IMR-90 (cell line): ENCODE measurements around the gene KPTN. TPM values are rescaled to one million over a fixed set of nuclear protein-coding genes. Genes with fewer than 3 reads are reported as not detected.

Source experiments
- ATAC-seq: fragments of 200-7000 bp; cut with Tn5 transposase; 2 replicates; pipeline ENCODE4 v1.9.1; 2020; ENCODE audit warnings: low read depth, mild to moderate bottlenecking, moderate library complexity
- BruUV-seq: library from RNA; stranded (reverse); fragments of 400-500 nt; replicated peaks from 2 replicates; lab custom pipeline; 2021; lab: Mats Ljungman, UMichigan
- CTCF ChIA-PET: fragments of 300-600 bp; formaldehyde crosslinking; extraction: SDS; loops from one replicate; lab custom pipeline; 2021; ENCODE audit warnings: antibody characterized with exemption; lab: Yijun Ruan, JAX
- POLR2A ChIA-PET: fragments of 300-600 bp; sonication (Branson Sonifier 250); formaldehyde crosslinking; loops from one replicate; lab custom pipeline; 2022; ENCODE audit warnings: antibody characterized with exemption; ENCODE audit not compliant: unreplicated experiment; lab: Charles Lee
- DNase-seq: peaks from one replicate; pipeline ENCODE4 v3.0.0; 2013
- H2AFZ ChIP-seq: replicated peaks from 2 replicates; pipeline ENCODE3; 2013; ENCODE audit warnings: low read length, mild to moderate bottlenecking; ENCODE audit not compliant: poor library complexity
- H2AK5ac ChIP-seq: 2 replicates; pipeline ENCODE4 v1.6.1; 2013; ENCODE audit warnings: low read depth, low read length, inconsistent platforms
- H2AK9ac ChIP-seq: replicated peaks from 2 replicates; pipeline ENCODE3; 2013; ENCODE audit warnings: mild to moderate bottlenecking, low read depth, low read length, moderate library complexity; ENCODE audit not compliant: poor library complexity
- H2BK120ac ChIP-seq: 2 replicates; pipeline ENCODE4 v1.6.1; 2013; ENCODE audit warnings: low read depth, low read length, inconsistent platforms
- H2BK15ac ChIP-seq: 3 replicates; pipeline ENCODE4 v1.6.1; 2013; ENCODE audit warnings: low read depth, low read length, inconsistent platforms
- H2BK20ac ChIP-seq: 2 replicates; pipeline ENCODE4 v1.6.1; 2013; ENCODE audit warnings: low read depth, mild to moderate bottlenecking, inconsistent platforms, low read length, moderate library complexity
- H2BK5ac ChIP-seq: 2 replicates; pipeline ENCODE4 v1.6.1; 2013; ENCODE audit warnings: mild to moderate bottlenecking, low read depth, low read length, inconsistent platforms; ENCODE audit not compliant: poor library complexity, severe bottlenecking
- H3K14ac ChIP-seq: replicated peaks from 2 replicates; pipeline ENCODE4 v1.6.1; 2013; ENCODE audit warnings: low read depth, low read length, inconsistent platforms
- H3K18ac ChIP-seq: 2 replicates; pipeline ENCODE4 v1.6.1; 2013; ENCODE audit warnings: low read depth, low read length, control low read depth
- H3K23ac ChIP-seq: 2 replicates; pipeline ENCODE4 v1.6.1; 2013; ENCODE audit warnings: low read depth, low read length, inconsistent platforms
- H3K27ac ChIP-seq: 2 replicates; pipeline ENCODE4 v1.5.1; 2013; ENCODE audit warnings: mild to moderate bottlenecking, control low read depth, low read length; ENCODE audit not compliant: insufficient read depth
- H3K27me3 ChIP-seq: 2 replicates; pipeline ENCODE4 v1.6.1; 2013; ENCODE audit warnings: low read length; ENCODE audit not compliant: control insufficient read depth, insufficient read depth
- H3K36me3 ChIP-seq: 2 replicates; pipeline ENCODE4 v1.6.1; 2013; ENCODE audit warnings: low read length, mixed read lengths; ENCODE audit not compliant: control insufficient read depth, insufficient read depth
- H3K4ac ChIP-seq: 2 replicates; pipeline ENCODE4 v1.6.1; 2013; ENCODE audit warnings: low read depth, low read length, inconsistent platforms
- H3K4me1 ChIP-seq: 2 replicates; pipeline ENCODE4 v1.6.1; 2013; ENCODE audit warnings: low read length, mixed read lengths; ENCODE audit not compliant: control insufficient read depth, insufficient read depth
- H3K4me2 ChIP-seq: 2 replicates; pipeline ENCODE4 v1.6.1; 2013; ENCODE audit warnings: low read depth, mild to moderate bottlenecking, control low read depth, low read length, moderate library complexity
- H3K4me3 ChIP-seq: 2 replicates; pipeline ENCODE4 v1.5.1; 2013; ENCODE audit warnings: low read depth, mild to moderate bottlenecking, control low read depth, low read length, moderate library complexity; ENCODE audit not compliant: insufficient read depth
- H3K56ac ChIP-seq: 2 replicates; pipeline ENCODE4 v1.6.1; 2013; ENCODE audit warnings: low read length, inconsistent platforms; ENCODE audit not compliant: insufficient read depth; ENCODE audit errors: extremely low read depth
- H3K79me1 ChIP-seq, 2 experiments: 2 replicates each; pipeline ENCODE4 v1.6.1; 2013; ENCODE audit warnings: low read length in 2 of 2, inconsistent platforms in 1 of 2, low read depth in 1 of 2
- H3K9ac ChIP-seq: 2 replicates; pipeline ENCODE4 v1.6.1; 2013; ENCODE audit warnings: low read depth, low read length, control low read depth
- H3K9me1 ChIP-seq: 2 replicates; pipeline ENCODE4 v1.6.1; 2013; ENCODE audit warnings: low read length, inconsistent platforms; ENCODE audit not compliant: insufficient read depth
- H3K9me3 ChIP-seq: 2 replicates; pipeline ENCODE4 v1.6.1; 2013; ENCODE audit warnings: low read length; ENCODE audit not compliant: control insufficient read depth, insufficient read depth
- H4K20me1 ChIP-seq: 2 replicates; pipeline ENCODE4 v1.6.1; 2013; ENCODE audit warnings: low read length, inconsistent platforms; ENCODE audit not compliant: insufficient read depth
- H4K5ac ChIP-seq: 2 replicates; pipeline ENCODE4 v1.6.1; 2013; ENCODE audit warnings: mild to moderate bottlenecking, low read depth, low read length, control low read depth
- H4K8ac ChIP-seq, 2 experiments: 2 replicates each; pipeline ENCODE4 v1.6.1; 2013; ENCODE audit warnings: low read depth in 2 of 2, low read length in 2 of 2, control low read depth in 1 of 2, inconsistent platforms in 1 of 2
- H4K91ac ChIP-seq: 2 replicates; pipeline ENCODE4 v1.6.1; 2013; ENCODE audit warnings: low read depth, low read length, inconsistent platforms; ENCODE audit not compliant: insufficient read depth
- BHLHE40 ChIP-seq: fragments of 150-350 bp; IDR thresholded peaks from 2 replicates; pipeline ENCODE4 v1.6.1; 2016; ENCODE audit warnings: mild to moderate bottlenecking, low read depth, low read length
- CEBPB ChIP-seq: IDR thresholded peaks from 2 replicates; pipeline ENCODE4 v1.6.1; 2012; ENCODE audit warnings: low read depth, low read length, improper control_type of control experiment
- CHD1 ChIP-seq: IDR thresholded peaks from 2 replicates; pipeline ENCODE4 v1.6.1; 2012; ENCODE audit warnings: low read depth, low read length, improper control_type of control experiment
- CTCF ChIP-seq: conservative IDR thresholded peaks from 2 replicates; pipeline ENCODE4 v1.5.1; 2012; ENCODE audit warnings: mild to moderate bottlenecking, low read depth, low read length, improper control_type of control experiment
- ELK1 ChIP-seq: fragments of 150-350 bp; IDR thresholded peaks from 2 replicates; pipeline ENCODE4 v1.6.1; 2016; ENCODE audit warnings: low read depth, mild to moderate bottlenecking, low read length, moderate library complexity, borderline replicate concordance
- MAFK ChIP-seq: IDR thresholded peaks from 2 replicates; pipeline ENCODE4 v1.6.1; 2012; ENCODE audit warnings: low read depth, low read length, improper control_type of control experiment
- MXI1 ChIP-seq: IDR thresholded peaks from 2 replicates; pipeline ENCODE4 v1.6.1; 2012; ENCODE audit warnings: low read depth, mild to moderate bottlenecking, low read length, moderate library complexity, borderline replicate concordance
- POLR2A ChIP-seq: IDR thresholded peaks from 2 replicates; pipeline ENCODE4 v1.6.1; 2012; ENCODE audit warnings: mild to moderate bottlenecking, low read depth, low read length
- RCOR1 ChIP-seq: IDR thresholded peaks from 2 replicates; pipeline ENCODE4 v1.6.1; 2012; ENCODE audit warnings: mild to moderate bottlenecking, low read length, improper control_type of control experiment; ENCODE audit not compliant: insufficient replicate concordance
- SMC3 ChIP-seq: fragments of 150-350 bp; IDR thresholded peaks from 2 replicates; pipeline ENCODE4 v1.6.1; 2016; ENCODE audit warnings: low read depth, mild to moderate bottlenecking, antibody characterized with exemption, low read length, moderate library complexity
- USF2 ChIP-seq: fragments of 150-350 bp; IDR thresholded peaks from 2 replicates; pipeline ENCODE4 v1.6.1; 2017; ENCODE audit warnings: mild to moderate bottlenecking, antibody characterized with exemption, low read length, low read depth
- WGBS, 2 experiments: methylation state at CpG; one replicate each; pipeline versions ENCODE4 v1.1.5 to v1.1.7; 2013; ENCODE audit warnings: missing lambda C conversion rate in 2 of 2; ENCODE audit not compliant: insufficient read length in 1 of 2; ENCODE audit errors: extremely low coverage in 2 of 2; 5-methylcytosine and 5-hydroxymethylcytosine counted together
- dilution Hi-C: fragments of 300-500 bp; cut with HindIII; formaldehyde crosslinking; loops from one replicate; pipeline ENCODE4 v1.14.3; 2018; ENCODE audit warnings: low sequenced_read_pairs; ENCODE audit not compliant: unreplicated experiment
- in situ Hi-C: fragments of 300-500 bp; cut with MboI; formaldehyde crosslinking; loops from 3 replicates; pipeline ENCODE4 v1.14.3; 2019; ENCODE audit warnings: low sequenced_read_pairs, inconsistent platforms, mixed read lengths
- intact Hi-C: fragments of 100-400 bp; cut with micrococcal nuclease; formaldehyde crosslinking; loops from 2 replicates; pipeline ENCODE4 v1.10.0; 2022
- polyA plus RNA-seq, 3 experiments: library from polyadenylated mRNA; depleted of rRNA; stranded (reverse); fragments of >200 nt; gene quantifications; 2 replicates each; pipeline ENCODE4 v1.2.3, GENCODE V29; 2012; ENCODE audit warnings: low replicate concordance in 1 of 3
- total RNA-seq: library from RNA; depleted of rRNA; stranded (reverse); fragments of >200 nt; gene quantifications from 2 replicates; pipeline ENCODE4 v1.2.3, GENCODE V29; 2012

The KPTN gene
- total and polyA plus RNA-seq, 2 of the 4 experiments (the other 2 are of a cell fraction) = 4.1 to 15.4 TPM

- Histone ChIP-seq H4K20me1 (peaks cover 27% of the 10 kb centered on the region), H3K27ac (no peak overlapping the region), H2BK120ac (no peak overlapping the region), H3K36me3 (peaks cover 55% of the 10 kb centered on the region), H2BK20ac (no peak overlapping the region), H3K9me3 (no peaks in the 10 kb centered on the region), H4K5ac (no peak overlapping the region), H3K4me2 (no peak overlapping the region), H2BK15ac (no peak overlapping the region), H3K4me1 (no peaks in the 10 kb centered on the region), H3K79me1 (peaks cover 4 to 31% of the 10 kb centered on the region in 2 experiments), H3K27me3 (no peaks in the 10 kb centered on the region), H3K9ac (no peak overlapping the region), H4K8ac (no peak overlapping the region), H2BK5ac (no peak overlapping the region), H4K91ac (no peak overlapping the region), H2AK9ac (no peak overlapping the region), H3K4ac (no peak overlapping the region), H3K18ac (no peak overlapping the region), H3K56ac (no peak overlapping the region), H3K23ac (no peak overlapping the region), H2AK5ac (no peak overlapping the region), H3K4me3 (no peak overlapping the region), H2AFZ (no peak overlapping the region), H3K9me1 (0 out of 2 replicates have a peak, but pooled peaks cover 3% of the 10 kb centered on the region), H3K14ac (no peak overlapping the region)
- no peak for ATAC-seq
- CTCF ChIA-PET = no interaction called here
- in situ Hi-C loops (no loop called here), intact Hi-C loops (no loop called here), dilution Hi-C loops (no loop called here)
- WGBS, 2 experiments = 89% methylated on average over 8 of the region's 23 CpGs; no CpG with 5 or more reads in 1 of the 2 experiments
- POLR2A ChIA-PET = no interaction called here
- no TSS peak for BruUV-seq
- no peak for TF ChIP-seq USF2
- TF ChIP-seq POLR2A = no peak
- no peak for TF ChIP-seq ELK1
- TF ChIP-seq BHLHE40 = no peak
- no peak for TF ChIP-seq CTCF
- TF ChIP-seq MAFK = no peak
- TF ChIP-seq MXI1 = no peak
- TF ChIP-seq CEBPB = no peak
- no peak for TF ChIP-seq SMC3
- no peak for TF ChIP-seq CHD1
- no peak for TF ChIP-seq RCOR1
- DNase-seq = no peak
Observed at GRCh38 chr19:47497050-47497766, 13.2 kb upstream of the KPTN start.
